IPS DF 6.9 (cell line): Measurements from ENCODE around the gene NUDT19.

Experiments used
- DNase-seq: peaks from one replicate; pipeline ENCODE4 v3.0.0-alpha.2; 2013; ENCODE audit warnings: low read depth, low spot score
- H3K27ac ChIP-seq: one replicate; pipeline ENCODE4 v1.5.1; 2013; ENCODE audit warnings: low read length, control low read depth
- H3K27me3 ChIP-seq: 2 replicates; pipeline ENCODE4 v1.6.1; 2013; ENCODE audit warnings: mild to moderate bottlenecking, low read length; ENCODE audit not compliant: control insufficient read depth, insufficient read depth
- H3K36me3 ChIP-seq: 2 replicates; pipeline ENCODE4 v1.6.1; 2013; ENCODE audit warnings: low read length; ENCODE audit not compliant: control insufficient read depth, insufficient read depth
- H3K4me1 ChIP-seq: 2 replicates; pipeline ENCODE4 v1.6.1; 2013; ENCODE audit warnings: low read length; ENCODE audit not compliant: control insufficient read depth, insufficient read depth
- H3K4me3 ChIP-seq: 2 replicates; pipeline ENCODE4 v1.5.1; 2013; ENCODE audit warnings: mild to moderate bottlenecking, low read length
- H3K9me3 ChIP-seq: 2 replicates; pipeline ENCODE4 v1.6.1; 2013; ENCODE audit warnings: low read length, inconsistent platforms; ENCODE audit not compliant: control insufficient read depth, insufficient read depth
- WGBS: extraction: QIAGEN DNeasy Blood & Tissue Kit; methylation state at CpG from one replicate; pipeline ENCODE4 v1.1.7; 2013; ENCODE audit warnings: mixed read lengths, missing lambda C conversion rate; ENCODE audit not compliant: insufficient read length, insufficient coverage; 5-methylcytosine and 5-hydroxymethylcytosine counted together

NUDT19 gene

GRCh38 chr19:32674153-32674930, 17.3 kb upstream of the NUDT19 start:
- peaks cover 5% of the 10 kb centered on the region; the same call in 1 of the 2 replicates for H3K4me1 ChIP-seq
- no peak overlapping the region for H3K27ac ChIP-seq
- no peak for DNase-seq

GRCh38 chr19:32674931-32675719, 16.5 kb upstream of the NUDT19 start, which contains the start of gene ANKRD27:
TSS of gene ANKRD27 (minus strand) at chr19:32675180. CDS start at chr19:32659015, 16,165 bp downstream.
- no peaks in the 10 kb centered on the region; the same call in 1 of the 2 replicates for H3K36me3 ChIP-seq
- WGBS, result no CpG with 5 or more reads among the region's 75 CpGs
- no peaks in the 10 kb centered on the region for H3K9me3 ChIP-seq
- H3K4me1 ChIP-seq, result peaks cover 5% of the 10 kb centered on the region; the same call in 1 of the 2 replicates
- peak; percentile 87 for DNase-seq
- peaks cover 19% of the 10 kb centered on the region for H3K27me3 ChIP-seq
- H3K4me3 ChIP-seq, result peak within 1 kb of the TSS; percentile 99
- no peak within 1 kb of the TSS for H3K27ac ChIP-seq

More at GRCh38 chr19:32674153-32674930, 17.3 kb upstream of the NUDT19 start:
- Histone ChIP-seq H3K36me3 (no peaks in the 10 kb centered on the region; the same call in 1 of the 2 replicates), H3K4me3 (peak overlapping the region; percentile 99), H3K9me3 (no peaks in the 10 kb centered on the region), H3K27me3 (peaks cover 19% of the 10 kb centered on the region)
- WGBS, result no CpG with 5 or more reads among the region's 67 CpGs

- H3K27ac ChIP-seq, result no peak within 1 kb of the TSS
- no peak for DNase-seq
- H3K4me1 ChIP-seq, result peaks cover 5% of the 10 kb centered on the region; the same call in 1 of the 2 replicates
- H3K27me3 ChIP-seq, result peaks cover 19% of the 10 kb centered on the region
- WGBS, result no CpG with 5 or more reads among the region's 53 CpGs
- no peaks in the 10 kb centered on the region for H3K9me3 ChIP-seq
- H3K4me3 ChIP-seq, result peak within 1 kb of the TSS; percentile 99
- no peaks in the 10 kb centered on the region; the same call in 1 of the 2 replicates for H3K36me3 ChIP-seq
Observed at GRCh38 chr19:32675720-32676185, 15.9 kb upstream of the NUDT19 start, which contains the start of gene RGS9BP. TSS of gene RGS9BP (plus strand) at chr19:32675848. CDS start at chr19:32676264, 416 bp downstream.

GRCh38 chr19:32676186-32676894, 15.3 kb upstream of the NUDT19 start:
- no peak overlapping the region for H3K27ac ChIP-seq
- no CpG with 5 or more reads among the region's 93 CpGs for WGBS
- no peak for DNase-seq

GRCh38 chr19:32676895-32677359, 14.7 kb upstream of the NUDT19 start:
- no CpG with 5 or more reads among the region's 33 CpGs for WGBS

More at GRCh38 chr19:32676186-32676894, 15.3 kb upstream of the NUDT19 start:
- peaks cover 5% of the 10 kb centered on the region; the same call in 1 of the 2 replicates for H3K4me1 ChIP-seq
- H3K4me3 ChIP-seq, result peak overlapping the region; percentile 57; the same call in 1 of the 2 replicates
- no peaks in the 10 kb centered on the region; the same call in 1 of the 2 replicates for H3K36me3 ChIP-seq
- no peaks in the 10 kb centered on the region for H3K9me3 ChIP-seq
- H3K27me3 ChIP-seq, result peaks cover 19% of the 10 kb centered on the region

GRCh38 chr19:32677657-32678056, 14.0 kb upstream of the NUDT19 start:
- WGBS, result no CpG with 5 or more reads among the region's 9 CpGs
- no peak overlapping the region for H3K27ac ChIP-seq

More at GRCh38 chr19:32676895-32677359, 14.7 kb upstream of the NUDT19 start:
- H3K9me3 ChIP-seq, result no peaks in the 10 kb centered on the region
- H3K27ac ChIP-seq, result no peak overlapping the region
- peak overlapping the region; percentile 57; the same call in 1 of the 2 replicates for H3K4me3 ChIP-seq
- H3K4me1 ChIP-seq, result peaks cover 5% of the 10 kb centered on the region; the same call in 1 of the 2 replicates
- H3K27me3 ChIP-seq, result peaks cover 19% of the 10 kb centered on the region
- H3K36me3 ChIP-seq, result no peaks in the 10 kb centered on the region; the same call in 1 of the 2 replicates
- DNase-seq, result no peak

GRCh38 chr19:32680986-32681385, 10.6 kb upstream of the NUDT19 start:
- Histone ChIP-seq H3K27ac (no peak overlapping the region), H3K4me1 (no peaks in the 10 kb centered on the region), H3K36me3 (no peaks in the 10 kb centered on the region), H3K4me3 (no peak overlapping the region), H3K9me3 (no peaks in the 10 kb centered on the region), H3K27me3 (peaks cover 17% of the 10 kb centered on the region)
- no peak for DNase-seq
- no CpG with 5 or more reads among the region's 2 CpGs for WGBS

More at GRCh38 chr19:32677657-32678056, 14.0 kb upstream of the NUDT19 start:
- Histone ChIP-seq H3K4me3 (no peak overlapping the region), H3K4me1 (peaks cover 5% of the 10 kb centered on the region; the same call in 1 of the 2 replicates), H3K27me3 (peaks cover 19% of the 10 kb centered on the region), H3K9me3 (no peaks in the 10 kb centered on the region), H3K36me3 (no peaks in the 10 kb centered on the region; the same call in 1 of the 2 replicates)
- no peak for DNase-seq

GRCh38 chr19:32682317-32682716, 9.3 kb upstream of the NUDT19 start:
- no peak overlapping the region for H3K27ac ChIP-seq
- no peaks in the 10 kb centered on the region for H3K36me3 ChIP-seq
- no peak for DNase-seq
- H3K4me3 ChIP-seq, result no peak overlapping the region
- H3K27me3 ChIP-seq, result peaks cover 4% of the 10 kb centered on the region; the same call in 1 of the 2 replicates
- WGBS, result no CpG with 5 or more reads among the region's 4 CpGs
- no peaks in the 10 kb centered on the region for H3K4me1 ChIP-seq
- no peaks in the 10 kb centered on the region for H3K9me3 ChIP-seq

- no peaks in the 10 kb centered on the region for H3K9me3 ChIP-seq
- H3K4me1 ChIP-seq, result no peaks in the 10 kb centered on the region
- H3K4me3 ChIP-seq, result no peak overlapping the region
- no peaks in the 10 kb centered on the region for H3K27me3 ChIP-seq
- no peak for DNase-seq
- WGBS, result no CpG with 5 or more reads among the region's 6 CpGs
- no peak overlapping the region for H3K27ac ChIP-seq
- no peaks in the 10 kb centered on the region; the same call in 1 of the 2 replicates for H3K36me3 ChIP-seq
Observed at GRCh38 chr19:32686847-32687475, 4.7 kb upstream of the NUDT19 start.
